ENCODE results near the gene PEMT.

PEMT gene

DNA sequence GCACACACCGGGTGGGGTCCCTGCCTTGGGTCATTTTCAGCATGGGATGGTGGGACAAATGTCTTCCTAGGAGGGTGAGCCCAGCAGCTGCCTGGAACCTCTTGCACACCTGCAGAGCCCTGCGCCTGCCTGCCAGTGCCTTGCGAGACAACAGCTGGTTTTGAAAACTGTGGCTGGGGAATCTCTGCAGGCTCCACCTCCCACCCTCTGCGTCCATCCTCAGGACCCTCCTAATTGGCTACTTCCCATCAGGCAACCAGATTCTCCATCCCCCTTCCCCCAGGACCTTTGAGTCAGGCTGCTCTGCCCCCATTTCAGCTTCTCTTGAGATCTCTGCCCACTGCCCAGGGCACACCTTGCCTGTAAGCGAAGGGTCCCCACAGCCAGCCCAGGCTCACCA lies 26.6 kb downstream of the PEMT start:
- no peak for DNase-seq (ENCODE audit: low read depth)
- no peak overlapping the region for H3K4me3 ChIP-seq (ENCODE audit: control insufficient read depth, low read depth, low read length)
- no peak for TF ChIP-seq CTCF (conservative IDR thresholded peaks at IDR 0.05; ENCODE audit: control insufficient read depth, insufficient read depth, low read depth, low read length)

- no peak for DNase-seq (ENCODE audit: low read depth)
- TF ChIP-seq CTCF (conservative IDR thresholded peaks at IDR 0.05; ENCODE audit: control insufficient read depth, insufficient read depth, low read depth, low read length), result no peak
- H3K4me3 ChIP-seq (ENCODE audit: control insufficient read depth, low read depth, low read length), result no peak overlapping the region
Observed at GRCh38 chr17:17564323-17564722, 27.2 kb downstream of the PEMT start.

DNA sequence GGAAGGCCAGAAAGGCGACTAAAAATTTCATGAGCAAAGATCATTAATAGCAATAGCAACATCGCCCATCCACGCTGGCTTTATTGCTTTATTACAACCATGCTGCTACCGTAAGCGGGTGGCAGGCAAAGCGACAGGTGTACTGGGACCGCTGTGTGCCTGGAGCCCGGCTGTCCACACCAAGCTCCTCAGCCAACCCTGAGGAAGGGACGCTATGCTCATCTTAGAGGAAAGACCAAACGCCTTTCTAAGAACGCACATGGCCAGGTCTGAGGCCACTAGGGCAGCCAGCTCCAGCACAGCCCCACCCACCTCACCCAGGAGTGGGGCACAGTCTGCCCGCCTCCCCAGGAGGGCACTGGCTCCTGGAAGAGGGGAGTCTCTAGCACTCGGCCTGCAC lies 28.0 kb downstream of the PEMT start:
- no peak for TF ChIP-seq CTCF (conservative IDR thresholded peaks at IDR 0.05; ENCODE audit: control insufficient read depth, insufficient read depth, low read depth, low read length)
- no peak overlapping the region for H3K4me3 ChIP-seq (ENCODE audit: control insufficient read depth, low read depth, low read length)
- no peak for DNase-seq (ENCODE audit: low read depth)

DNA sequence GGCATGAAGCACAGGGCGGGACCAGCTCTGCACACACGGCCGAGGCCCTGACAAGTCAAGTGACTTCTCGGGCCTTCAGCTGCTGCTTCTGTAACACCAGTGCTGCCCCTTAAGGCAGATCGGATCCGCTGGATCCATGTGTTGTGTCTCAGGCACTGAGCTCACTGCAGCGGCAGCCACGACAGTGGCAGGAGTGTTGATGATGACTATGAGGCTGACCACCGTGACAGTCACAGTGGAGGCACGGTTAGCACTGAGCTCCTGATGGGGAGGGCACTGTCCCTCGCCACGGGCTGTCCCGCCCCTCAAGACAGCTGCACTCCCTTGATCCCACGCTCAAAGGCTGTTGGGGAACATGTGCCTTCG lies 29.4 kb downstream of the PEMT start:
- no peak for DNase-seq (ENCODE audit: low read depth)
- TF ChIP-seq CTCF (conservative IDR thresholded peaks at IDR 0.05; ENCODE audit: control insufficient read depth, insufficient read depth, low read depth, low read length), result no peak

GRCh38 chr17:17561408-17562145 lies 29.9 kb downstream of the PEMT start:
- H3K4me3 ChIP-seq (ENCODE audit: control insufficient read depth, low read depth, low read length), result no peak overlapping the region
- TF ChIP-seq CTCF (conservative IDR thresholded peaks at IDR 0.05; ENCODE audit: control insufficient read depth, insufficient read depth, low read depth, low read length), result no peak
- no peak for DNase-seq (ENCODE audit: low read depth)

More for the DNA sequence above, 29.4 kb downstream of the PEMT start:
- no peak overlapping the region for H3K4me3 ChIP-seq (ENCODE audit: control insufficient read depth, low read depth, low read length)

DNA sequence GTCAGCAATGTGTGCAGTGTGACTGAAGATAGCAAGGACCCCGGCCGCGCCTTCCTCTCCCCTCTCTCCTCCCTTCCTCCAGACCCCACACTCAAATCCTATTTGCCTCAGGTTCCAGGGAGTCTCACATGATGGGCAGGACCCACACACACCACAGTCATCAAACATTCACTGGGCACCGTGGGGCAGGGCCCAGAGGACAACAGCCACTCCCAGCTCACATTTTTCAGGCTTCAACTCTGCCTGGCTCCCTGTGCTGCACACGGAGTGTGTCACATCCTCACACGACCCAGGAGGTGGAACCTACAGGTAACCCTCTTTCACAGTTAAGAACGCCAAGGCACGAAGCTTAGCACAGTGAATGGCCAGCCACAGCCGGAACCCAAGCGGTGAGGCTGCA lies 30.5 kb downstream of the PEMT start:
- no peak for DNase-seq (ENCODE audit: low read depth)
- no peak for TF ChIP-seq CTCF (conservative IDR thresholded peaks at IDR 0.05; ENCODE audit: control insufficient read depth, insufficient read depth, low read depth, low read length)
- H3K4me3 ChIP-seq (ENCODE audit: control insufficient read depth, low read depth, low read length), result no peak overlapping the region

DNA sequence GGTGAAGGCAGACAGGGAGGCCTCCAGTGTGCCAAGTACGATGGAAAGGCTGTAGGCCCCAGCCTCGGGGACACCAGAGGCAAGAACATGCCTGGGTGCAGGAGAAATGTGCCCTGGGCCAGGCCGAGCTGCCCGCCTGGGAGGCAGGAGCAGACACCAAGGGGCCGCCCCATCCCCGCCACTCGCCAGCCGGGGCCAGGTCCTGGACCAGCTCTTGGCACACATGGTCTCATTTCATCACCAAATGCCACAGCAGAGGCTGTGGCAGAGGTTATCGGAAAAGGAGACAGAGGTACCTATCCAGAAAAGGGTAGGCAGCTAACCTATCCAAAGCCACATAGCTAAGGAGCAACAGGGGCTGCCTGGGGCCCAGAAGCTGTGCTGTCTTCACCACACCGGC lies 31.3 kb downstream of the PEMT start:
- no peak for TF ChIP-seq CTCF (conservative IDR thresholded peaks at IDR 0.05; ENCODE audit: control insufficient read depth, insufficient read depth, low read depth, low read length)
- DNase-seq (ENCODE audit: low read depth), result no peak
- H3K4me3 ChIP-seq (ENCODE audit: control insufficient read depth, low read depth, low read length), result no peak overlapping the region
